Measurements from ENCODE around the gene RBM41.
A peak's percentile ranks its signal among the peaks of the same experiment; 100 is the strongest.

Gene RBM41

DNA sequence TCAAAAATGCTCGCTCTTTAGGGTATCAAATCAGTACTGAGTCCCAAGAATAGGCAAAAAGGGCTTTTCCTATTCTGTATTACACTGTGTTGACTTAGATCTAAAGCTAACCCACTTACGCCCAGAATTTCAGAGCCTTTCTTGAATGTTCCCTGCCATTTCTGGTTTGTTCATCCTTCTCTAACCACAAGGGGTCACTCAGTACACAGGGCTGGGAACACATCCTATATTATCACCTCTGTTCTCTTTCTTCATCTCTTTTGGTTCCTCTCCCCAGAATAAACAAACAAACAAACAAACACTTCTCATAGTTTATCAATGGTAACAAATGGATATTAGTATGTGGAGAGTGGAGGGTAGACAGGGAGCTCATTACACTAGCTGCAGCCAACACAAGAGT is 93.1 kb downstream of the RBM41 start:
- peak in 1 of 2 experiments; percentile 20 for DNase-seq

DNA sequence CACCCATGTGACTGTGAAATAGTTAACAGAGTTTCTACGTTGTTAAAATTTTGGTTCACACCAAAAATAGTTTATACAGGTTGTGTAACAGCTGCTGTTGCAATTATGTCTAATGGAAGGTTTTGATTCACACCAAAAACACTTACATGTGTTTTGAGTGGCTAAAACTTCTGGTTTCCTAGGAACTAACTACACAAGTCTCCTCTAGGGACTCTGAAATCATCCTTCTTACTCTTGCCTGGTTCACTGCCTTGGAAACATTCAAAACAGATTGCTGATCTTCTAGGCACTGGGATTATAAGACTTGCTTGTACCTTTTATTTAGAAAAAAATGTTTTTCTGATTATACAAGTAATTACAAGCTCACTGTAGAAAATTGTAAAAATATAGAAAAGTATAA is 103.7 kb downstream of the RBM41 start:
- no peak for DNase-seq

Data from SW 1271 (cell line).